ENCODE measurements around the gene NOD1.

DNA sequence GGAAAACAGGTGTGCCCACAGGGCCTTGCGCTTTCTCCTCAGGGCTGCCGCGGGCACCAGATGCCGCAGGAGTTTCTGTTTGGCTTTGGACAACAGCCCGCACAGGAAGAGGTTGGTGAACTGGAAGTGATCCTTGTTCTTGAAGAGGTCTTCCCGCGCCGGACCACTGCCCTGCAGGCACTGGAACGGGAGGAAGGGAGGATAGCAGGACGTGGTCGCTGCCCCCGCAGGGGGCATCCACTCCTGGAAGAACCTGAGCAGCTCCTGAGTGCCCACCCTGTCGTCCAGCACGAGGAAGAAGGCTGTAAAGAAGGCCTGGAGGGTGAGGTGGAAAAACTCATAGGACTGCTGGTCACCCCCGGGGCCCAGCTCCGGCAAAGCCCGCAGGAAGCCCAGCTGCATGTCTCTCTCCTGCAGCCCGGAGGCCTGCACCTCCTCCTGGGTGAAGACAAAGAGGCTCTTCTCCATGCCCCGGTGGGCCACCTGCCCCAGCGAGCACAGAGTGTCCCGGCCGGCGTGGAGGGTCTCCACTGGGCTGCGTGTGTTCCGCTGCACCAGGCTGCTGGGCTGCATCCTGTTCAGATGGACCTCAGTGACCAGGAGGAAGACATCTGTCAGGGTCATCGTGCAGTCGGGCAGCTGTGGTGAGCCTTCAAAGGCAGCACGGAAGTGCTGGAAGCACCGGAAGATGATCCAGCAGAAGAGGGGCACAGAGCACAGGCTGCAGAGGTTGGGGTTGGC lies 26.9 kb downstream of the NOD1 start:
- TF ChIP-seq, protein P1, sequence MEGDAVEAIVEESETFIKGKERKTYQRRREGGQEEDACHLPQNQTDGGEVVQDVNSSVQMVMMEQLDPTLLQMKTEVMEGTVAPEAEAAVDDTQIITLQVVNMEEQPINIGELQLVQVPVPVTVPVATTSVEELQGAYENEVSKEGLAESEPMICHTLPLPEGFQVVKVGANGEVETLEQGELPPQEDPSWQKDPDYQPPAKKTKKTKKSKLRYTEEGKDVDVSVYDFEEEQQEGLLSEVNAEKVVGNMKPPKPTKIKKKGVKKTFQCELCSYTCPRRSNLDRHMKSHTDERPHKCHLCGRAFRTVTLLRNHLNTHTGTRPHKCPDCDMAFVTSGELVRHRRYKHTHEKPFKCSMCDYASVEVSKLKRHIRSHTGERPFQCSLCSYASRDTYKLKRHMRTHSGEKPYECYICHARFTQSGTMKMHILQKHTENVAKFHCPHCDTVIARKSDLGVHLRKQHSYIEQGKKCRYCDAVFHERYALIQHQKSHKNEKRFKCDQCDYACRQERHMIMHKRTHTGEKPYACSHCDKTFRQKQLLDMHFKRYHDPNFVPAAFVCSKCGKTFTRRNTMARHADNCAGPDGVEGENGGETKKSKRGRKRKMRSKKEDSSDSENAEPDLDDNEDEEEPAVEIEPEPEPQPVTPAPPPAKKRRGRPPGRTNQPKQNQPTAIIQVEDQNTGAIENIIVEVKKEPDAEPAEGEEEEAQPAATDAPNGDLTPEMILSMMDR (IDR thresholded peaks at IDR 0.05) = no peak
- TF ChIP-seq EZH2 (IDR thresholded peaks at IDR 0.05; ENCODE audit: borderline replicate concordance, insufficient read depth, low read depth, low read length, poor library complexity, severe bottlenecking) = no peak
